ENCODE data around the gene HRG.

DNA sequence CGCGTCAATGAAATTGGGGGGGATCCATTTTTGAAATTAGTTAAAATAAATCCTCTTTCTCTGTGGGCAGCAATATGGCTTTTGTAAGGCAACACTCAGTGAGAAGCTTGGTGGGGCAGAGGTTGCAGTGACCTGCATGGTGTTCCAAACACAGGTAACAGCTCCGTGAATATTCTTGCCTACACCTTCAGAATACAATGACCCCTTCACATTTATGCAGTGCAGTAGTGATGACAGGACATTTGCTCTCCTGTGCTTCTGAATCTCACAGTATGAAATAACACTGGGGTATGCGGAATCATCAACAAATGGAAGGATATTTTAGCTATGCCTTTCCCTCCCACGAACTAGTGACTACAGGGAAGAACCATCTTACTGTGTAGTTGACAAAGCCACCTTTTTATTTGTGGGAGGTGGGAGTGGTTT lies 46.0 kb upstream of the HRG start:
- TF ChIP-seq, protein P1, sequence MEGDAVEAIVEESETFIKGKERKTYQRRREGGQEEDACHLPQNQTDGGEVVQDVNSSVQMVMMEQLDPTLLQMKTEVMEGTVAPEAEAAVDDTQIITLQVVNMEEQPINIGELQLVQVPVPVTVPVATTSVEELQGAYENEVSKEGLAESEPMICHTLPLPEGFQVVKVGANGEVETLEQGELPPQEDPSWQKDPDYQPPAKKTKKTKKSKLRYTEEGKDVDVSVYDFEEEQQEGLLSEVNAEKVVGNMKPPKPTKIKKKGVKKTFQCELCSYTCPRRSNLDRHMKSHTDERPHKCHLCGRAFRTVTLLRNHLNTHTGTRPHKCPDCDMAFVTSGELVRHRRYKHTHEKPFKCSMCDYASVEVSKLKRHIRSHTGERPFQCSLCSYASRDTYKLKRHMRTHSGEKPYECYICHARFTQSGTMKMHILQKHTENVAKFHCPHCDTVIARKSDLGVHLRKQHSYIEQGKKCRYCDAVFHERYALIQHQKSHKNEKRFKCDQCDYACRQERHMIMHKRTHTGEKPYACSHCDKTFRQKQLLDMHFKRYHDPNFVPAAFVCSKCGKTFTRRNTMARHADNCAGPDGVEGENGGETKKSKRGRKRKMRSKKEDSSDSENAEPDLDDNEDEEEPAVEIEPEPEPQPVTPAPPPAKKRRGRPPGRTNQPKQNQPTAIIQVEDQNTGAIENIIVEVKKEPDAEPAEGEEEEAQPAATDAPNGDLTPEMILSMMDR (IDR thresholded peaks at IDR 0.05; ENCODE audit: poor library complexity, severe bottlenecking), result no peak
- no peak for TF ChIP-seq EP300 (conservative IDR thresholded peaks at IDR 0.05; ENCODE audit: poor library complexity, severe bottlenecking)
